GM19438 (cell line): ENCODE data around the gene EPHB2.

Source experiments
- ATAC-seq: cut with Tn5 transposase; IDR thresholded peaks from one replicate; pipeline ENCODE4 v1.9.1; 2021; ENCODE audit warnings: low read depth; ENCODE audit not compliant: unreplicated experiment

The EPHB2 gene

DNA sequence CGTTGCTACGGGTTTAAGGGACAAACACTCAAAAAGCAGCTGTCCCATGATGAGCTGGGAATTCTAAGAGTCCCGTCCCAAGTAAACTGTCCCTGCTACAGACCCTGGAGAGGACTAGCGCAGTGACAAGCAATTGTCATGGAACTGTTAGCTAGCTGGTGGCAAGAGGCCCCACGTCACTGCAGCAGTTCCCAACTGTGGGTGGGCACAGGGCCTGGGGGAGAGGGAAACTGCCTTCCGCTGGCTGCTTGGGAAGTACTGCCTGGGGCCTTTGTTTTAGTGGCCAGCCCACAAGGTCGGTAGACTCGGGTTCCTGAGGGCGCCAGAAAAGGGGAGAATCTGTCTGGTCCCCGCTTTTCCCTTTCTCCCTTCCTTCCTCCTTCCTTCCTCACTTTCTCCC lies 164.6 kb downstream of the EPHB2 start:
- ATAC-seq, result no peak

DNA sequence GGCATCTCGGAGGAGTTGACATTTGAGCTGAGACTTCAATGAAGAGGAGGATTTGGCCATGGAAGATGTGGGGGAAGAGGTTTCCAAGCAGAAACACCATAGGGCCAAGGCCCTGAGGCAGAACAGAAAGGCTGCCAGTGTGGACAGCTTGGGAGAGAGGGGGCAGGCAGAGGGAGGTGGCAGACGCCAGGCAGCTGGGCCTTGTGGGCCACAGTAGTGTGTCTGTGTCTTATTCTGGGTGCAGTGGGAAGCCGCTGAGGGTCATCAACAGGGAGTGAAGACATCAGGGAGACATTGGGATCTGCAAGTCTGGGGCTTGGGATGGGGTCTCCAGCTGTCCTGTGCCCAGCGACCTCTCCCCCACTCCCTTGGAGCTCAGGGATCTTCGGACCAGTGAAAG lies 165.2 kb downstream of the EPHB2 start:
- ATAC-seq, result no peak

DNA sequence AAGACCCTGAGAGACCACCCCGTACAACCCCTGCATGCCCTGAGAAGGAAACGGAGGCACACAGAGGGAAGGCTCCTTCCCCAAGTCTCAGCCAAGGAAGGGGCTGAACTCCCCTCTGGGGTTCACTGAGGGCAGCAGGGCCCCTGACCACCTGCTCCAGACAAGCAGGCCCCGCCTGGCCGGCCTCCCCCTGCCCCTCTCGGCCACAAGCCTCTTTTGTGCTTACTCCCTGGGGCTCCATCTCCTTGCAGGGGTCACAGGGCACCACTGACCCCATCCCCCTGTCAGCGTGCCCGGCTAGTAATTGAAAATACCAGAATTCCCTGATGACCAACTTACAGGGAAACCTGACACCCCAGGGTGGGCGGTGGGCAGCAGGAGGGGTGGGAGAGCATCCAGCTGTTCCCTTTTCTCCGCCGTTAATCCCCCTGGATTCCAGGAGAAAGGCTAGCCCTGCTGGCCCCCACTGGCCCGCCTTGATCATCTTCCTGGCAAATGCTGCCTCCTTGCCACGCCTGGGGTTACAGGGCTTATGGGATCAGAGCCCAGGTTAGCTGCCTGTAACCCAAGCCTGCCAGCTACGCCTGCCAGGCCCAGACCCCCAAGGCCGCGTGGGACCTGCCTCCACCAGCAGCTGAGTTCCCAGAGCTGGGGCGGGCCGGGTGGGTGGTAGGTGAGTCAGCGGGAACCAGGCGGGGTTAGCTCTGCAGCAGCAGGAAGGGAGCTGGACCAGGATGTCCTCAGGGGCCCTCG lies 165.9 kb downstream of the EPHB2 start:
- no peak for ATAC-seq

GRCh38 chr1:22877112-22877915 lies 166.7 kb downstream of the EPHB2 start:
- no peak for ATAC-seq

DNA sequence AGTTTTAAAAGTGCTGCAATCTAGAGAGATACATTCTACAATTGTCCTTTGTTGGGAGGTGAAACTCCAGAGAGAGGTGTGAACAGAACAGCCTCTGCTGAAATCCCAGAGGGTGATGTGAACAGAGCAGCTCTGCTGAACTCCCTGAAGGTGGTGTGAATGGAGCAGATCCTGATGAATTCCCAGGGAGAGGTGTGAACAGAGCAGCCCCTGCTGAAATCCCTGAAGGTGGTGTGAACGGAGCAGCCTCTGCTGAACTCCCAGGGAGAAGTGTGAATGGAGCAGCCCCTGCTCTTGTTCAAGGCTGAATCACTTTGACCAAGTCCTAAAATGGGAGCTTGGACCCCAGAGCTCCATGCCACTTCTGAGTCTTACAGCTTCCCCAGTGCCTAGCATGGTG lies 167.3 kb downstream of the EPHB2 start:
- ATAC-seq, result no peak

DNA sequence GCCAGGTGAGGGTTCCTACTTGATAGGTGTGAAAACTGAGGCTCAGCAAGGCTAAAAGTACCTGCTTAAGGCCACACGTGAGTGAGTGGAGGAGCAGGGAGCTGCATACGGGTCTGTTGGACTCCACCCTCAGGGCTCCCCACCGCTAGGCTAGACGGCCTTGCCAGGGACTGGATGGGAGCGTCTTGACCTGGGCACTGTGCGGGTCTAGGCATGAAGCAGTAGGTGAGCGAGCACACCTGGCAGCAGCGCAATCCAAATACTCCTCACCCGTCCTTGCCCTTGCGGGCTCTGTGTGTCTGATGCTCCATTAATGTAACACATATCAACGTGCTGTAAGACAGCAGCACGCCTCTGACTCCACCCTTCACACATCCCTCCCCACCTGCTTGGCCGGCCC lies 168.0 kb downstream of the EPHB2 start:
- no peak for ATAC-seq

- no peak for ATAC-seq
These were observed 168.8 kb downstream of the EPHB2 start for GRCh38 chr1:22879445-22879844.

DNA sequence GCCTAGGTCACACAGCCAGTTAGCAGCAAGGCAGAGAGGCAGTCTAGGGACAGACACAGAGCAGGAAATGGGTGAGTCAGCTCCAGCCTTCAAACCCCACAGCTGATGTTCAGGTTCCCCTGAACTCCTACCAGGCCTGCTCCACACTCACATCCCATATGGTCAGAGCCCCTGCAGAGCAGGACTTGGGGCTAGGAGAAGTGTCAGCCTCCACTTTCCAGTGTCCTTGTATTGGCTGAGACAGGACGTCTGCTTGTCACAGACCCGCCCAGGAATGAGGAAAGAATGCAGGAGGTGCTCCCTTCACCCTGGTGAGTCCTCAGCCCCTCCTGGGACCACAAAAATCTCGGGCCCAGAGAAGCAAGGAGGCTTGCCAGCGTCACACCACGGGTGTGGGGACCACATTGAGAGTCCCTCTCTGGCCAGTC lies 169.5 kb downstream of the EPHB2 start:
- no peak for ATAC-seq

DNA sequence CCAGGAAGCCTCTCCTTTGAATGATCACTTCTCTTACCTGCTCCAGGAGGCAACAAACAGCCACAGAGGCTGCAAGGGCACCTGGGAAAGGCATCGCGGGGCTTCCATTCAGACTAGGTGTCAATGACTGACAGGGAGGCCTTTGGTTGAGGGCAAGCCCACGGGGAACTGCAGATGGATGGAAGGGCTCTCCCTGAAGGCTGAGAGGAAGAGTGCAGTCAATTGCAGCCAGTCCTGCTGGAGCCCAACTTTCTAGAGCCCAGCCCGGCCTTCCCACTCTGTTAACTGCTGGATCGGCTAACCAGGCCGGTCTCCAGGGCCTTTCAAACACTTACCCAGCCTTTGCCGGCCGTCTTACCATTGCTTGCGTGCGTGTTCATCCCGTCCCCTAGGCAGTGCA lies 172.8 kb downstream of the EPHB2 start:
- no peak for ATAC-seq

- ATAC-seq, result no peak
These were observed 174.3 kb downstream of the EPHB2 start for GRCh38 chr1:22884806-22885530.

GRCh38 chr1:22886211-22886610 lies 175.6 kb downstream of the EPHB2 start:
- ATAC-seq, result no peak

DNA sequence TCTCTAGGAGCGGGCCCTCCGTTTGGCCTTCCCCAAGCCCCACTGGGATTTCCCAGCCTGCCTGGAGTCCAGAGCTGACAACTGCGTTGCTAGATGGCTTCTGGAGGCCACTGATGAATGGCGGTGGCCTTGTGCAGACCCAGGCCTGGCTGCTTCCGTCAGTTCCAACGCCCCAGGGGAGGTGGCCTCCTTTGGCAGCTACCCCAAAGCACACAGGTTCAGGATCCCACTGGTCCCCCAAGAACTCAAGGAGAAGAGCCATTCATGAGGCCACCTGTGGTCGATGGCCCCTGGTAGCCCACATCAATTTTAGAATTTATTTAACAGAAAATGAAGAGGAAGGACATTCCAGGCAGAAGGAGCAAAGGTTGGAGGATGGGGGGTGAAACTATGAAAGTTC lies 176.9 kb downstream of the EPHB2 start:
- ATAC-seq, result no peak

- ATAC-seq, result no peak
These were observed 177.9 kb downstream of the EPHB2 start for GRCh38 chr1:22888320-22889075.

GRCh38 chr1:22889213-22889827 lies 178.7 kb downstream of the EPHB2 start:
- ATAC-seq, result no peak

DNA sequence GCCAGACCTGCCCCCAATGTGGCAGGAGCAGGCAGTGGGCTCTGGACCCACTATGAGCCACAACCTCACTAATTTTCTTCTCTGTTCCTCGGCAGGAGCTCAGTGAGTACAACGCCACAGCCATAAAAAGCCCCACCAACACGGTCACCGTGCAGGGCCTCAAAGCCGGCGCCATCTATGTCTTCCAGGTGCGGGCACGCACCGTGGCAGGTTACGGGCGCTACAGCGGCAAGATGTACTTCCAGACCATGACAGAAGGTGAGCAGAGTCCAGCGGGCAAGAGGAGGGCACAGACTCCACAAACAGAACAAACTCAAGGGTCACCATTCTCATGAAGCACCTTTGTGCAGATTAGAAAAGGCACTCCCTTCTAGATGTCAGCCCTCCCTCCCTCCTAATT lies 182.2 kb downstream of the EPHB2 start:
- no peak for ATAC-seq

- no peak for ATAC-seq
These were observed 182.7 kb downstream of the EPHB2 start for GRCh38 chr1:22893292-22893691.

- ATAC-seq, result no peak
These were observed 184.7 kb downstream of the EPHB2 start for GRCh38 chr1:22895357-22895756.

DNA sequence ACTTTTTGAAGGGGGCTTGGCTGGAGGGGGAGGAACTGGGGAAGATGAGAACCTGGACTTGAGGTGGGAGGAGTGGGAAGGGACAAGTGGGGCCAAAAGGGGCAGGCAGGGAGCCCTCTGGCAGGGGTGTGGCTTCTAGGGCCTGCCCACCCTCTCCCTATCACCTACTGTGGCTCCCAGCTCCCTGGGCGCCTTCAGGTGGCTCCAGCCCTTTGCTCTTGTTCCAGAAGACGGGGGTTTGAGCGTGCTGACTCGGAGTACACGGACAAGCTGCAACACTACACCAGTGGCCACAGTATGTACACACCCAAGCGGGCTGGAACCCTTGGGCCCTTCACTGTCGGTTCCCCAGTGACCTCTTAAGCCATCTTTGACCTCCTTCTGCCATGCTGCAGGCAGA lies 185.5 kb downstream of the EPHB2 start:
- ATAC-seq, result no peak

- ATAC-seq, result no peak
These were observed 189.8 kb downstream of the EPHB2 start for GRCh38 chr1:22900451-22900850.

- no peak for ATAC-seq
These were observed 192.5 kb downstream of the EPHB2 start for GRCh38 chr1:22903113-22903512.
